RPMI8226 (cell line): ENCODE data around the gene TF.

ENCODE experiments used
- DNase-seq: peaks from one replicate; pipeline ENCODE4 v3.0.0-alpha.2; 2015

Gene TF

DNA sequence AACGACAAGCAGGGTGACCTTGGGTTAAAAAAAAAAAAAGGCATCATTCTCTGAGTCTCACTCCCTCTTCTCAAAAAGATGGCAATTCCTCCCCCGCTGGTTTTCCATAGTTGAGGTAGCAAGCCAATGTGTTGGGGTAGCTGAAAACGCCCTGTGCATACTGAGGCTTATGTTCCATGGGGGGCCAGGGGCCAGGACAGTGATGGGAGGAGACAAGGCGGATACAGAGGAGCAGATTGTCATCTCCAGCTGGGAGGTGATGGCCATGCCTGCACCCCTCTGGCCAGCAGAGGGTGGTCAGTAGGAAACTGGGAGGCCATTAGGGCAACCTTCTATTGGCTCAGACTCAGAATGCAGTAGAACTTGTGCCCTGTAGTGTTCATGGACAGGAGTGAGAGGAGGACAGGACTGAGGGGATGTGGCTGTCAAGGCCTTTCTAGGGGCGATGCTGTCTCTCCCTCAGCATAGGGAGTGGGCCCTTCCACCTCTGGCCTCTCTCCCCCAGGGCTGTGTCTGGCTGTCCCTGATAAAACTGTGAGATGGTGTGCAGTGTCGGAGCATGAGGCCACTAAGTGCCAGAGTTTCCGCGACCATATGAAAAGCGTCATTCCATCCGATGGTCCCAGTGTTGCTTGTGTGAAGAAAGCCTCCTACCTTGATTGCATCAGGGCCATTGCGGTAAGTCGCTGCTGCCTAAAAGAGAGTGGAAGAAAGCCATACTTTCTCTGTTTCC, 1.9 kb downstream of the TF start:
- DNase-seq, result no peak

DNA sequence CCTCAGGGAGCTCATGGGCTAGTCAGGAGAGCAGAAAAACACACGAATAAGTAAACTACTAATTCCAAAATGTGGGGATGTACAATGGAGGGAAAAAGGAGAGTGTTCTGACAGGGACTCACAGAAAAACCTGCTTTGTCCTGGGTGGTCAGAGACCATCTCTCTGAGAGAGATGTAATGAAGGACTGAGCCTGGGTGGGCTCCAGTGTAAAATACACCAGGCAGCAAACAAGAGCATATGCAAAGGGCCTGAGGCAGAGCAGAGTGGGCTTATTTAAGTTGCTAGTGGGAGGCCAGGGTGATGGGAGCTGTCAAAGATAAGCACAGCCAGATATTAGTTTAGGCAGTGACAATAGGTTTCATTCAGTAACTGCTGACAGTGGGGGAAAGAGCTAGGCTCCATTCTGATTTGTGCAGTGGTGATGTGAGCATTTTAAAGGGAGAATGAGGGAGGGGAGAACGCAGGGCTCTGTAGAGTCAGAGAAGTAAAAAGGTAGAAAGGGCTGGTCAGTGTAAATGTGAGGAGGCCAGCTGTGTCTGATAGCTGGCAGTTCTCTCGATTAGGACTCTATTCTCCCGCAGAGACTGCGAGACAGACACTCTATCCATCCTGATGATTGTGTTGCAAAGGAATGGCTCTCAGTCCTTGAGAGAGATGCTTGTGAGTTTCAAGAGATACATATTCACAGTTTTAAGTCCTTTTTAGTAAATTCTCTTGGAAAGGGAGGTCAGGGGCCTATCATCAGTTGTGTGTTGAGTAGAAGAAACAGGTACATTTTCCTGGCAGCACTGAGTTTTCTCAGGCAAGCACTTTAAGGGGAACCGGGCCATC, 3.5 kb downstream of the TF start:
- DNase-seq, result no peak

DNA sequence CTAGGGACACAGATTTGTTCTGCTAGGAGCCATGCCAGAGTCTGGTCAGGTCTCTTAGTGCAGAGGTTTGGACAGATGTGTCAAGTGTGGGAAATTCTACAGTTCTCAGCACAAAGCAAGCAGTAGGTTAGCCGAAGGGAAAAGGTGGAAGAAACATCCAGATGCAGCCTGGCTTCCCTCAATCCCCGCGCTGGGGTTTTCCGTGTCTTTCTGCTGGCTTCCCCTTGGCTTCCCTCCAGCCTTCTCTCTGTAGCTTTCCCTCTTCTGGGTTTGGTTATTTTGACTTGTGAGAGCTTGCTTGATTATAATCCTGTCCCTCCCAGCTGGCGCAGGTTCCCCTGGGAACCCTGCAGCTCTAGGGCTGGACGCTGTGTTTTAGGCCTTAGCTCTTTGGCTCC, 4.1 kb downstream of the TF start:
- no peak for DNase-seq

DNA sequence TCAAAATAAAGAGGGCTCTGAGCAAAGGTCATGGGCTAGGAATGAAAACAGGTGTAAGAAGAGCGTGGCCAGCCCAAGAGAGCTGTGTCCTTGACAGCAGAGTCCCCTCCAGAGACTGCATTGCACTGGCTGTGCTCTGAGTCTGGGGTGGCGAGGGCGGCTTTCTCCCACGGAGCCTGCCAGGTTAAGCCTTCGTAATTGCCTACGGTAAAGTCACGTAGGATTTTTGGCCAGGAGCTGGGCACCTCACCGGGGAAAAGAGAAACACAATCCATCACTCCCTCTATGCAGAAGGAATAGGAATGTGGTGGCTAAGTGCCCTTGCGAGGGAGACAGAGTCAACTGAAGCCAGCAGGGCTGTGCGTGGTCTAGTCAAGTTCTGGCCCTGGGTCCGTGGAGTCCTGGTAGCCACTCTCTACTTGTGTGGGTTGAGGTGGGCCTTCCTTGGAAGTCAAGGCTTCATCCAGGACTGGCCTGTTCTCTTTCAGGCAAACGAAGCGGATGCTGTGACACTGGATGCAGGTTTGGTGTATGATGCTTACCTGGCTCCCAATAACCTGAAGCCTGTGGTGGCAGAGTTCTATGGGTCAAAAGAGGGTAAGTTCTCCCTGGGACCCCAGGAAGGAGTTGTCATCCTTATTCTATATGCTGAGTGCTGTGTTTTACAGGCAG, 7.0 kb downstream of the TF start:
- DNase-seq, result no peak

DNA sequence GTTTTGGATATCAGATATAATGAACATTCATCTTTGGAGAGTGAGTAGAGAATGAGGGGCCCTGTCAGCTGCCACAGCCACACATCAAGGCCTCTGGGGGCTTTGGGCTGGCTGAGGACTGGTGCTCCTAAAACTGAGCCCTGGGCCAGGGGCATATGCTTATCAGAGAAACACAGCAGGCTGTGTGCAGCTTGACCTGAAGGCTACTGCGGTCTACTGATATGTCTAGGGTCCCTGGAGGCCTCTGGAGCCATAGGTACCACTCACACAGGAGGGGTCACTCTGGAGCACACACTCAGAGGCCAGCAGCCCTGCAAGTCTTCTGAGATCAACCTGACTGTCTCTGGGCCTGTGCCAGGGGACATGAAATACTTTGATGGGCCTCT, 7.6 kb downstream of the TF start:
- no peak for DNase-seq

DNA sequence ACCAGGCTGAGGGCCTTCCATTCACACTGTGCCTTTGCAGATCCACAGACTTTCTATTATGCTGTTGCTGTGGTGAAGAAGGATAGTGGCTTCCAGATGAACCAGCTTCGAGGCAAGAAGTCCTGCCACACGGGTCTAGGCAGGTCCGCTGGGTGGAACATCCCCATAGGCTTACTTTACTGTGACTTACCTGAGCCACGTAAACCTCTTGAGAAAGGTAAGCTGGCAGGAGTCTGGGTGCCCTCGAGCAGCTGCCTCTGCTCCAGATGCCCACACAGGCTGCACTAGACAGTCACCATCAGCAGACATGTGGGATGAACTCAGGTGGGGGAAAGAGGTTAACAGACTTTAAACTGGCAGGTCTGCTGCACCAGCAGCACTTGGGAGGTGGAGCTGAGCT, 8.3 kb downstream of the TF start:
- no peak for DNase-seq

DNA sequence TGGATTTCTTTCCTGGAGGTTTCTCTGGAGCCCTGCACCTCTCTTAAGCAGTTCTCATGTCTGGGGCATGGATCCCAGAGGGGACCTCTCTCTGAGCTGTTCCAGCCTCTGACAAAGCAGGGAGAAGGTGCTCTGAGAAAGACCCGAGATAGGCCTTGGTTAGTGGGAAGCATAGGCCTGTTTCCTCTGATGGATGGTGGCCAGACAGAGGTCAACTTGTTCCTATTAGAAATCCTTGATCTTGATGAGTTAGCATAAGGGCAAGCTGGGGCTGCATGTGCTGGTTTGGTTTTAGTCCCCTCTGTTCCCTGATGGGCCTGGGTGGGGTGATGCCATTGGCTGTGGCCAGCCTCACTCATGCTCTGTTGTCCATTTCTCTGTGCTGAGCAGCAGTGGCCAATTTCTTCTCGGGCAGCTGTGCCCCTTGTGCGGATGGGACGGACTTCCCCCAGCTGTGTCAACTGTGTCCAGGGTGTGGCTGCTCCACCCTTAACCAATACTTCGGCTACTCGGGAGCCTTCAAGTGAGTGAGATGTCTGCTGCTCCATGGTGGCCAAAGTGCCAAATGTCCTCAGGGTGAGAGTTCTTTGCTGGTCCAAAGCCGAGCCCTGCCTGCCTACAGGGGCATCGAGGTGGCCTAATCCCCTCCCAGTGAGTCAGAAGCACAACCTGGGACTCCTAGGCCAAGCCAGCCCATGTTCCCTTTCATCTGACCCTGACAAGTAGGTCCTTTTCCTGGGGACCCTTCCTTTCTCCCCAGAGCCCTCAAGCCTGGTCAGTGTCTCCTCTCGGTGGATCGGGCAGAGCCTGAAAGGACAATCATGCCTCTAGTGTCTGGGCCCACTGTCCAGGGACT, 9.0 kb downstream of the TF start:
- DNase-seq, result no peak

DNA sequence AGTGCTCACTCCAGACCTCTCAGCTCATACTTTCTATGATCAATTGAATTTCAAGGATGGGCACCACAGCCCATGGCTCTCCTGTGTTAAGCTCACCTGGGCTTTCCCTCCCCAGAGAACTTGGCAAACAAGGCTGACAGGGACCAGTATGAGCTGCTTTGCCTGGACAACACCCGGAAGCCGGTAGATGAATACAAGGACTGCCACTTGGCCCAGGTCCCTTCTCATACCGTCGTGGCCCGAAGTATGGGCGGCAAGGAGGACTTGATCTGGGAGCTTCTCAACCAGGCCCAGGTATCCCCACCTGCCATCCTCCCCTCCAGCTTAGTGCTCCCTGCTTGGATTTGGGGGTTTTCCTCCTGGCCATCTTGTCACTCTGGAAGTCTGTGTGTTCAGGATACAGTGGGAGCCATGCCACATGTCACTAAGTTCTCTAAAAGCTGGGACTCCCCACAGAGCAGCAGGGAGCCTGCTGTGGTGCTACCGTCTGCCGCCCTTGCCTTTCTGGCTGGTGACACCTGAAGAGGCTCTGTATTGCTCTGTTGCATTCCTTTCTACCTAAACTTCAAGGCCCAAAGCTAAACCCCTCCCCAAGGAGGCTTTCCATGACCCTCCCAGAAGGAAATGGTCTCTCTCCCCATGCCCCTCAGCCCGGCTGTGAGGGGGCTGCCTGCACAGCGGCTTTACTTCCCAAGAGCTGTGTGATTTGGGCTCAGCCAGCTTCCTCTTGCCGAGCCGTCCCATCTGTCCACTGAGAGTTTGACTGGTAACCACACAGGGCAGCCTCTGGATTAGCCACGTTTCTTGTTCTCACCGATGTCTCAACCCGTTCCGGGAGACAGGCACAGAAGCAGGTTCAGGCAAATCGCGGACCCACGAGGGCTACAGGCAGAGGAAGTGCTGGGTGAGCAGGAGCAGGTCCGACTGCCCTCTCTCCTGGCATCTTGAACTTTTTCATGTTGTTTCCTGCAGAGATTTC, 10.8 kb downstream of the TF start:
- no peak for DNase-seq

DNA sequence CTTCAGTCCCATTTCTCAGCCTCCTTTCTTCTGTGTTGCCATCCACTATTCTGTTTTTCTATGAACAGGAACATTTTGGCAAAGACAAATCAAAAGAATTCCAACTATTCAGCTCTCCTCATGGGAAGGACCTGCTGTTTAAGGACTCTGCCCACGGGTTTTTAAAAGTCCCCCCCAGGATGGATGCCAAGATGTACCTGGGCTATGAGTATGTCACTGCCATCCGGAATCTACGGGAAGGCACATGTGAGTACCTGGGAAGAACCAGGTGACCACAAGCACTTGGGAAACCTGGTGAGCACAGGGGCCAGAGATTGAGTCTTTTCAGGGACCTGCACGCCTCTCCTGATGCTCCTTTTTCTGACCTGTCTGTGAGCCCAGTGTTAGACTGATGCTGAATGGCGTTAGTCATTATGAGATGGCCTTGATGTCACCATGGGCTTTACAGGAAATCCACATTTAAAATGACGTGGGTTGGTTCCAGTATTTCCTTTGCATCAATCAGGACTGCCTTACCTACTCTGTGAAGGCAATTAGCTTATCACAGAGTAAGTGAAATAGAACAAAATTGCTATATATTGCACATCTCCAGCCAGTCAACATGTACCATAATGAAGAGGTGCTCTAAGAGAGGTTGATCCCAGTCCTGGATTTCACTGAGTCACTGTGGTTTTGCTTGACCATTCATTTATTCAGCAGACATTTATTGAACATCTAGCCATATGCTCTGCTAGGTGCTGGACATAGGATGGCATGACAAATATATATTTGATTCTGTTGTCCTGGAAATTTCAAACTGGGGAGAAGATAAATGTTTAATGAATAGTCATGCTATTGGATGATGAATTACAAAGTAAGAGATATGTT, 11.7 kb downstream of the TF start:
- DNase-seq, result no peak

DNA sequence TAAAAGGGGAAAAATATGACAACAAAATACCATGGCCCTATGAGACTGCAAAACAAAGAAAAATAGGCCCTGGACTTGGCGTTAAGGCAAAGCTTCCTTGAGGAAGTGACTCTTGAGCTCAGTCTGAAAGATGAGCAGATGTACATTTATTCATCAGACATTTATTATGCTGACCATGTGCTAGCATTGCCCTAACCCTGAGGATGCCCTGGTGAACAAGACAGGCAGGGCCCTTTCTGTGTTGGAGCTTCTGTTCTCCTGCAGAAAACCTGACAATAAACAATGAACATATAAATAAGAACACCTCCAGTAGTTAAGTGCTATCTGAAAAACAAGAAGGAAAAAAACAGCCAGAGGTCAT, 12.4 kb downstream of the TF start:
- no peak for DNase-seq

DNA sequence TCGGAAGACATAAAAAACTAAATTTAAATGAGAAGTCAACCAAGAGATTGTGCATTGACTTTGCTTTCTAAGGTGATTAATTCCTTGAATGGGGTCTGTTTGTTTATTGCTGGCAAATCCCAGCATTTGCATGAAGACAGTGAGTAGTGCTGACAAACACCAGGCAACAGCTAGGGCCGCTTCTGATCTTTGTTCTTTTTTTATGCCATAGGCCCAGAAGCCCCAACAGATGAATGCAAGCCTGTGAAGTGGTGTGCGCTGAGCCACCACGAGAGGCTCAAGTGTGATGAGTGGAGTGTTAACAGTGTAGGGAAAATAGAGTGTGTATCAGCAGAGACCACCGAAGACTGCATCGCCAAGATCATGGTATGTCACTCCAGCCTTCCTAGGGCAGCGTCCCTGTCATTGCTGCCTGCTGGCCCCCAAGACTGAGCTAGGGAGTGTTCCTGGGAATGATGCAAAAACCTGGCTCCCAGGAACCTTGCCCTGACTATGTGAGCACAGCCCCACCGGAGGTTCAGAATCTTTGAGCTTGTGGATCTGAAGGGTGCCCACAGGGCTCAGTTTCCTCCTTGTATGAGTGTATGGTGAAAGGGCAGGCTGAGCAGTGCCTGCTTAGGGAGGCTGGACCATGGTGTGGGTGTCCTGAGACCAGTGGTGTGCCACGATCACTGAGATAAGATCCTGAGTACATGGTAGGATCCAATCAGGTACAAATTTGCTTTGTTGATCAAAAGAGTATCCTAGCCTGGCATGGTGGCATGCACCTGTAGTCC, 13.0 kb downstream of the TF start:
- DNase-seq, result no peak

DNA sequence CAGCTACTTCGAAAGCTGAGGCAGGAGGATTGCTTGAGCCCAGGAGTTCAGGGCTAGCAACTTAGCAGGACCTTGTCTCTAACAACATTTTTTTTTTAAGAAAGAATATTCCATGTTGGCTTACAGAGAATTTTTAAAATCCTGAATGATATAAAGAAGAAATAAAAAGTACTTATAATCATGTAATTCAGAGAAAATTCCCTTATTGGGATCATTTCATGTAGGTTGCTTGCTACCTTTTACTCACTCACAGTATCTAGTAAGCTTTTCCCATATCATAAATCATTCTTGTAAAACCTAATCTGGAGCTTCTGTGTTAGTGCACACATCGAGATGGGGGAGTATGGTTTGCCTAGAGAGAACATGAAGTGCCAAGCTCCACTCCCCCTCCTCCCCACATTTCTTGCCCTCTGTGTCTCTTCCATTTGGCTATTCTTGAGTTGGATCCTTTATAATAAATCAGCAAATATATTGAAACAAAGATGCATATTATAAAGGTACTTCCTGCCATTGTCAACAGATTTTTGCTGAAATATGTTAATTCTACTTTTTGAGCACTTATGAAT, 13.6 kb downstream of the TF start:
- DNase-seq, result no peak

DNA sequence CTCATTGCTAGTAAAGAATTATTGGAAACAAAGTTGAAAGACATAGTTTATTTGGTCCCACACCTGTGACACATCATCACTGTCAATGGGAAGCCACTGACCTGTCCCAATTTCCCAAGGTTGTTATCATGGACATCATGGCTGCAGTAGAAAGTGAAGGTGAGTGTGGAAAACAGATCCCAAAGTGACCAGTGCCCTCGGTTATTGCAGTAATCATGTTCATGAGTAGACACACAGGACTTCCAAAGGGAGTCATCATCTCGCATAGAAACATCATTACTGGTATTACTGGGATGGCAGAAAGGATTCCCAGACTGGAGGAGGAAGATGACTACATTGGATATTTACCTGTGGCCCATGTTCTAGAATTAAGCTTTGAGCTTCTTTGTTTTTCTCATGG, 14.7 kb downstream of the TF start:
- DNase-seq, result no peak

DNA sequence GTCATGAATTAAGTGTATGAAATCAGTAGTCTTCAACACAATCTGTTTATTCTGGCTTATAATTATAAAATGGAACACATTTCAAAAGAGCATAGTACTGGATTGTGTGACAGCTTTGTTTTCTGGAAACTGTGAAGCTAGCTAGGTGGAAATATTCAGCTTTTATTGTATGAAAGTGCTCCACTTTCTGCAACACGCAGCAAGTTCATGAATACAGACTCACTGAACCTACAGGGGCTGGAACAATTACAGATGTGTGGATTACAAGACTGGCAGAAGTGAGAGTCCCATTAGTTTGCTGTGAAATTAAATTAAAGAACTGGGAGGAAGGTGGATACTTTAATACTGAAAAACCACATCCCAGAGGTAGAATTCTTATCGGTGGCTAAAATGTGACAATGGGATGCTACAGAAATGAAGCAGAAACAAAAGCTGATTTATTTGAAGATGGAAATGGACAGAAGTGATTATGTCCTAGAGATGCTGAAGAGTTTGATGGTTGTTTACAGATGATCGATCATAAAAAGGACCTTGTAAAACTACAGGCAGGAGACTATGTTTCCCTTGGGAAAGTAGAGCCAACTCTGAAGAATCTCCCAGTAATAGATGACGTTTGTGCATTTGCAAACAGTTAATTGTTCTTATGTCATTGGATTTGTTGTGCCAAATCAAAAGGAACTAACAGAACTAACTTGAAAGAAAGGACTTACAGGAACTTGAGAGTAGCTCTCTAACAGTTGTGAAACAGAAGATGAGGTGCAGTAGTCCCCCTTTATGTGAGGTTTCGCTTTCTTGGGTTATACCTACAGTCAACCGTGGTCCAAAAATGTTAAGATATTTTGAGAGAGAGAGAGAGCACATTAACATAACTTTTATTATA, 15.7 kb downstream of the TF start:
- no peak for DNase-seq

DNA sequence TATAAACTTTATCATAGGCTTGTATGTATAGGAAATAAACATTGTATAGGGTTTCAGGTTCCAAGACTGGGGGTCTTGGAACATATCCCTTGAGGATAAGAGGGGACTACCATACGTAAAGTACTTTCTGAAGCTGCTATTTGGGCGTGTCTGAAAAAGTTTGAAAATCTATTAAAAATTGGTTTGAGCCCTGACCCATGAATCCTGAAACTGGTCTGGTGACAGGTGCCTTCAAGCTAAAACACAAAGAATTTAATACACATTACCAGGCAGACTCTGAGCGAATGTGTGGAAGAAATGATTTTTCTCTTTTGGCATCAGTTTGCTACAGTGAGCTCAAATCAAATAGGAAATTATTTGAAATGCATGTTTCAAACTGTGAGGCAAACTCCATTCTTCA, 16.3 kb downstream of the TF start:
- DNase-seq, result no peak

DNA sequence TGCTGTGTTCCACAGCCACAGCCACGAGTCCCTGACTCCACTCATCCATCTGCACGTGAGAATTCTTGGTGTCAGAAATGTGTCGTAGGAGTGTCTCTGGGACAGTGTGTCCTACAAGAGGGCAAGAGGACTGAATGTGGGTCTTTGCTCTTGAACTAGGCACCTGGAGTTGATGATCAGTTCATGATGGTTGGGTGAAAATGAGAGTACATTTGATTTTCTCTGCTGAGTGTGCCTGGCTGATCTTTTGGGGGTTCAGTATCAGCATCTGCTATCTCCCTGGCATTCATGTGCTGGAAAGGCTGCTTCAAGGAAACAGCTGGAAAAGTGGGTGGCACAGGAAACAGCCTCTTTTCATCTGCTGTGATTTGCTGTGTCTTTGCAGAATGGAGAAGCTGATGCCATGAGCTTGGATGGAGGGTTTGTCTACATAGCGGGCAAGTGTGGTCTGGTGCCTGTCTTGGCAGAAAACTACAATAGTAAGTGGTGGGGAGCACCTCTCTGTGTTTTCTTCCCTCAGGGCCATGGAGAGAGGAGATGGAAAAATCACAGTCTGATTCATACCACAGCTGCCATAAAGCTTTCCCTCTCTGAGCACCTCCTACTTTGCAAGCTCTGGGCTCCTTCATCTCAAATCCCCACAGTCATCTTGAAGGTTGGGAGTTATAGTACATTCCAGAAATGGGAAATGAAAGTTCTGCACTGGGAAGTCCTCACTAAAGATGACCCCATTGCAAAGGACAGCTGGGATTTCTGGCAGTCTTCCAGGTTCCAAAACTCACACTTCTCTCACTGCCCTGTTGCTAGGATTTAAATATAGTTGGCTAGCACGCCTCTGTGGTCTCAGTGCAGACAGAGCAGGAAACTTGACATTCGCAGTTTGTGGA, 17.8 kb downstream of the TF start:
- no peak for DNase-seq

DNA sequence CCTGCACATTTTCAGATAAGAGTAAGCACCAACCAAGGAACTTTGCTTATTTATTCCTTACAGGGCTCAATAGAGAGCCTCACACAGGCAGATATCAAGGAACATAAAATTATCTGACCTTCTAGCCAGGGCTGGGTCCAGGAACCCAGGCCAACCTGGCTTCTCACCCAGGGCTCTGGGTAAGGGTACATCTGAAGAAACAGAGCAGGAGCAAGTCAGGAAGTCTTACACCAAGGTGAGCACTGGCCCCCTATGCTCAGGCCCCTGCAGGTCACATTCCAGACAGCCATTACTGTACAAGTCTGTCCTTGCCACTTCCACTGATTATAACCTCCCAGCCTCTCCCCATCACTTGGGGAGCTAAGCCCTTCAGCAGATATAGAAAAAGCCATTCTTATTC, 19.1 kb downstream of the TF start:
- DNase-seq, result no peak

DNA sequence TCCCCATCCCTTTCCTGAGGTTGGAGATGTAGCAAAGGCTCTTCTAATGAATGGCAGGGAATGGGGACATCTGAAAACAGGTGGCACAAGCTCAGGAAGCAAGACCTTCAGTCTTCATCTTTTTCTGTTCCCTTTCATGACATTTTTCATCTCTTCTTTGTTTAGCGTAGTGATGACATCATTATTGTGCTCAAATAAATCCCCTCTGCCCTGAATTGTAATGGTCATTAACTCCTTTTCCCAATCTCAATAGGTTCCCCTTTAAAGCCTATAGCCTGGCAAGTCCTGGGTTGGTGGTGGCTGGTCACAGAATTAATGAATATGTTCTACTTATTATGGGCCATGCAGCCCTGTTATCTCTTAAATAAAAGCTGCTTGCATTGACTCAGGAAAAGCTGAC, 21.4 kb downstream of the TF start:
- DNase-seq, result no peak
